GM12878 (cell line): ENCODE results near the gene RPEL1. TPM values are rescaled to one million over a fixed set of nuclear protein-coding genes. Genes with fewer than 3 reads are reported as not detected.

ENCODE experiments used
- ATAC-seq: fragments of 200-7000 bp; cut with Tn5 transposase; 3 replicates; pipeline ENCODE4 v1.9.1; 2020; ENCODE audit warnings: mild to moderate bottlenecking, moderate library complexity
- BruUV-seq: library from RNA; stranded (reverse); fragments of 400-500 nt; replicated peaks from 2 replicates; lab custom pipeline; 2021; lab: Mats Ljungman, UMichigan
- CTCF ChIA-PET: fragments of 300-600 bp; sonication (Branson Sonifier 250); formaldehyde crosslinking; extraction: SDS; loops from one replicate; lab custom pipeline; 2021; ENCODE audit warnings: inconsistent platforms; lab: Yijun Ruan, JAX
- POLR2A ChIA-PET: fragments of 350-600 bp; formaldehyde crosslinking; extraction: SDS; loops from one replicate; lab custom pipeline; 2021; ENCODE audit warnings: inconsistent platforms; lab: Charles Lee
- RAD21 ChIA-PET: fragments of 300-600 bp; sonication (Branson Sonifier 250); formaldehyde crosslinking; loops from one replicate; lab custom pipeline; 2023; ENCODE audit warnings: antibody characterized with exemption; ENCODE audit not compliant: unreplicated experiment; lab: Charles Lee
- SMC1A ChIA-PET: fragments of 300-600 bp; sonication (Branson Sonifier 250); formaldehyde crosslinking; loops from one replicate; lab custom pipeline; 2023; ENCODE audit not compliant: unreplicated experiment, uncharacterized antibody; lab: Charles Lee
- DNase-seq: peaks from one replicate; pipeline ENCODE4 v3.0.0-alpha.2; 2011; ENCODE audit warnings: low read depth, low spot score
- FAIRE-seq: peaks from 3 replicates; lab custom pipeline; 2011; peaks lifted over from hg19 to GRCh38; lab: Jason Lieb, UNC
- H2AFZ ChIP-seq: 2 replicates; pipeline ENCODE4 v1.6.0; 2011; ENCODE audit warnings: low read depth, low read length, control low read depth; ENCODE audit not compliant: control insufficient read depth
- H3K27ac ChIP-seq: 2 replicates; pipeline ENCODE4 v1.5.1; 2011; ENCODE audit warnings: control low read depth; ENCODE audit not compliant: control insufficient read depth, insufficient read depth
- H3K27me3 ChIP-seq, 2 experiments: replicated peaks in 1 of 2; 2 replicates each; pipeline versions ENCODE4 v1.6.0 to v1.6.1; 2011; ENCODE audit warnings: low read length in 1 of 2; ENCODE audit not compliant: control insufficient read depth in 2 of 2, insufficient read depth in 2 of 2
- H3K36me3 ChIP-seq, 2 experiments: 2 replicates each; pipeline ENCODE4 v1.5.1; 2011; ENCODE audit warnings: low read length in 1 of 2; ENCODE audit not compliant: control insufficient read depth in 2 of 2, insufficient read depth in 2 of 2
- H3K4me1 ChIP-seq: 2 replicates; pipeline ENCODE4 v1.6.1; 2011; ENCODE audit warnings: mild to moderate bottlenecking, low read length, moderate library complexity, mixed read lengths; ENCODE audit not compliant: control insufficient read depth, insufficient read depth
- H3K4me2 ChIP-seq: 2 replicates; pipeline ENCODE4 v1.6.0; 2011; ENCODE audit warnings: control low read depth; ENCODE audit not compliant: control insufficient read depth, insufficient read depth
- H3K4me3 ChIP-seq: fragments of 200-600 bp; sonication (generic); 2 replicates; pipeline ENCODE4 v1.5.1; 2016
- H3K79me2 ChIP-seq: 2 replicates; pipeline ENCODE4 v1.6.0; 2011; ENCODE audit warnings: low read length; ENCODE audit not compliant: control insufficient read depth, insufficient read depth
- H3K9ac ChIP-seq: 2 replicates; pipeline ENCODE4 v1.8.0; 2011; ENCODE audit warnings: low read length, control low read depth, mixed read lengths; ENCODE audit not compliant: control insufficient read depth, insufficient read depth
- H3K9me3 ChIP-seq: replicated peaks from 3 replicates; pipeline ENCODE4 v1.5.1; 2011; ENCODE audit warnings: mild to moderate bottlenecking, low read length; ENCODE audit not compliant: control insufficient read depth, insufficient read depth
- H4K20me1 ChIP-seq: 2 replicates; pipeline ENCODE4 v1.6.0; 2011; ENCODE audit not compliant: control insufficient read depth, insufficient read depth
- BACH1 ChIP-seq: fragments of 450-650 bp; IDR thresholded peaks from 2 replicates; pipeline ENCODE4 v1.6.1; 2017; ENCODE audit warnings: mild to moderate bottlenecking, borderline replicate concordance
- BHLHE40 ChIP-seq, 2 experiments: fragments of 450-650 bp in 1 of 2; IDR thresholded peaks; 2 replicates each; pipeline ENCODE4 v1.6.1; 2011 to 2017; ENCODE audit warnings: low read depth in 2 of 2, borderline replicate concordance in 1 of 2, improper control_type of control experiment in 1 of 2, low read length in 1 of 2, mild to moderate bottlenecking in 1 of 2
- CBX3 ChIP-seq: fragments of 200-600 bp; sonication (generic); IDR thresholded peaks from 2 replicates; pipeline ENCODE4 v1.6.1; 2016; ENCODE audit warnings: low read depth, borderline replicate concordance
- ELK1 ChIP-seq: IDR thresholded peaks from 2 replicates; pipeline ENCODE4 v1.6.1; 2012; ENCODE audit warnings: low read depth, low read length, improper control_type of control experiment
- EP300 ChIP-seq, 2 experiments: fragments of 150-350 bp in 1 of 2; IDR thresholded peaks; 2 replicates each; pipeline ENCODE4 v1.6.1; 2011 to 2012; ENCODE audit warnings: low read depth in 2 of 2, low read length in 2 of 2, borderline replicate concordance in 1 of 2, improper control_type of control experiment in 1 of 2, inconsistent platforms in 1 of 2; ENCODE audit not compliant: control insufficient read depth in 1 of 2
- EZH2 ChIP-seq: IDR thresholded peaks from 2 replicates; pipeline ENCODE4 v1.6.1; 2012; ENCODE audit warnings: low read depth, mild to moderate bottlenecking, control low read depth, inconsistent platforms, low read length, borderline replicate concordance; ENCODE audit not compliant: control insufficient read depth
- MEF2A ChIP-seq: IDR thresholded peaks from 2 replicates; pipeline ENCODE4 v1.6.1; 2011; ENCODE audit warnings: low read depth, mild to moderate bottlenecking, low read length, moderate library complexity; ENCODE audit not compliant: insufficient read depth
- NFXL1 ChIP-seq: fragments of 450-650 bp; IDR thresholded peaks from 2 replicates; pipeline ENCODE4 v1.6.1; 2017; ENCODE audit warnings: antibody characterized with exemption, mild to moderate bottlenecking, borderline replicate concordance
- POLR2A ChIP-seq: IDR thresholded peaks from 2 replicates; pipeline ENCODE4 v1.6.1; 2011; ENCODE audit warnings: low read depth, mild to moderate bottlenecking, low read length
- SIN3A ChIP-seq: IDR thresholded peaks from 2 replicates; pipeline ENCODE4 v1.6.1; 2012; ENCODE audit warnings: low read depth, low read length, improper control_type of control experiment
- SREBF1 ChIP-seq: IDR thresholded peaks from 2 replicates; pipeline ENCODE4 v1.6.1; 2012; ENCODE audit warnings: mild to moderate bottlenecking, low read length
- YBX1 ChIP-seq: fragments of 450-650 bp; IDR thresholded peaks from 2 replicates; pipeline ENCODE4 v1.6.1; 2016; ENCODE audit warnings: antibody characterized with exemption
- ZBTB11 ChIP-seq: fragments of 450-650 bp; formaldehyde crosslinking; IDR thresholded peaks from 2 replicates; pipeline ENCODE4 v1.5.0; 2022; ENCODE audit warnings: mild to moderate bottlenecking, missing genetic modification characterization
- ZNF207 ChIP-seq: fragments of 450-650 bp; IDR thresholded peaks from 2 replicates; pipeline ENCODE4 v1.6.1; 2014; ENCODE audit warnings: antibody characterized with exemption, mild to moderate bottlenecking, borderline replicate concordance
- ZNF274 ChIP-seq: IDR thresholded peaks from one replicate; pipeline ENCODE4 v1.8.0; 2011; ENCODE audit not compliant: insufficient read length, insufficient read depth
- ZNF592 ChIP-seq: fragments of 450-650 bp; IDR thresholded peaks from 2 replicates; pipeline ENCODE4 v1.6.1; 2017; ENCODE audit warnings: mild to moderate bottlenecking, moderate library complexity
- WGBS: methylation state at CpG from one replicate; pipeline ENCODE4 v1.1.6; 2016; ENCODE audit warnings: low lambda C conversion rate; ENCODE audit not compliant: insufficient replicate concordance, insufficient coverage; ENCODE audit errors: missing lambda C conversion rate; 5-methylcytosine and 5-hydroxymethylcytosine counted together
- in situ Hi-C: fragments of 300-500 bp; cut with MboI; formaldehyde crosslinking; loops from 9 replicates; pipeline ENCODE4 v1.14.3; 2018; ENCODE audit warnings: mixed read lengths
- intact Hi-C: fragments of 100-400 bp; cut with micrococcal nuclease; formaldehyde crosslinking; loops from one replicate; pipeline ENCODE4 v1.14.2; 2022; ENCODE audit not compliant: unreplicated experiment
- polyA plus RNA-seq, 11 experiments: library from polyadenylated mRNA; depleted of rRNA in 4 of 11; unstranded in 6 of 11; stranded (reverse) in 5 of 11; fragments of >200 nt; fragmentation: Nextera tagmentation in 4 of 11; fragmentation: Illumina TruSeq in 1 of 11; extraction: Ambion mirVana in 4 of 11; extraction: Trizol in 1 of 11; gene quantifications; 1 replicate in 1 of 11; 2 replicates in 10 of 11; pipeline versions ENCODE4 v1.2.1 to v1.2.3, GENCODE V29; 2011 to 2016; ENCODE audit warnings: inconsistent platforms in 2 of 11, missing spikeins in 2 of 11, low read depth in 1 of 11
- total RNA-seq, 4 experiments: library from RNA; depleted of rRNA in 3 of 4; stranded (reverse); fragments of >200 nt in 3 of 4; fragmentation: Illumina TruSeq in 1 of 4; extraction: Trizol in 1 of 4; gene quantifications; 2 replicates each; pipeline versions ENCODE4 v1.2.1 to v1.2.3, GENCODE V29; 2013 to 2021

Gene RPEL1
- total and polyA plus RNA-seq, 10 of the 15 experiments (the other 5 are each of a cell fraction or from before 2014, with no cell fraction given): 0.04 to 0.08 (median 0.06) TPM; not detected in 6

DNA sequence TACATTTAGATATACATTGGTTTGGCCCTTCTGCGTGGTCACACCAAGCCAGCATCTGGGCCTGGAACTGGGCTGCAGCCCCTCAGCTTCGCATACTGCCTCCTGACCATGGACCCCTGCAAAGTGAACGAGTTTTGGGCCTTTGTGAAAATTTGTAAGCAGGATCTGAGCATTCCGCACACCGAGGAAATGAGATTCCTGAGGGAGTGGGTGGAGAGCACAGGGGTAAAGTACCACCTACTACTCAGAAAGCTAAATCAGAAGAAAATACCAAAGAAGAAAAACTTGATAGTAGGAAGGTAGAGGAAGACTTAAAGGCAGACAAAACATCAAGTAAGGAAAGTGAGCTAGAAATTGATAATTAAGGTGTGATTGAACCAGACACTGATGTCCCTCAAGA lies 30.1 kb upstream of the RPEL1 start:
- POLR2A ChIA-PET: no interaction called here
- H3K4me1 ChIP-seq: no peaks in the 10 kb centered on the region
- no peak overlapping the region for H3K4me3 ChIP-seq
- no peak overlapping the region for H3K4me2 ChIP-seq
- no peak for ATAC-seq
- no peaks in the 10 kb centered on the region for H3K36me3 ChIP-seq
- no peak overlapping the region for H3K9ac ChIP-seq
- 51% methylated on average over 5 of the region's 5 CpGs for WGBS
- no peak for DNase-seq
- no peak for FAIRE-seq
- in situ Hi-C loops (no loop called here), intact Hi-C loops (no loop called here)
- H3K27me3 ChIP-seq: no peaks in the 10 kb centered on the region
- no peaks in the 10 kb centered on the region for H3K79me2 ChIP-seq
- H3K9me3 ChIP-seq: peaks cover 3% of the 10 kb centered on the region; the same call in 2 of the 3 replicates
- CTCF ChIA-PET: interaction anchor here (0.6 to 0.9 kb wide), 3 partner anchors 12 to 311 kb away, joined by 3 to 5 read pairs (median 4); no protein-coding TSS in a partner anchor
- SMC1A ChIA-PET: interaction anchor here (0.6 kb wide), 1 partner anchor 369 kb away, joined by 3 read pairs; no protein-coding TSS in a partner anchor
- H4K20me1 ChIP-seq: no peaks in the 10 kb centered on the region
- RAD21 ChIA-PET: no interaction called here
- no TSS peak for BruUV-seq
- no peak overlapping the region for H2AFZ ChIP-seq
- no peak overlapping the region for H3K27ac ChIP-seq
- no peak for TF ChIP-seq BHLHE40 (IDR thresholded peaks at IDR 0.05; ENCODE audit: borderline replicate concordance in 1 of 2, low read depth in 2 of 2, low read length in 1 of 2)
- TF ChIP-seq EZH2: no peak
- TF ChIP-seq SIN3A: no peak
- TF ChIP-seq EP300 (IDR thresholded peaks at IDR 0.05; ENCODE audit: borderline replicate concordance in 1 of 2, control insufficient read depth in 1 of 2, low read depth in 2 of 2, low read length in 2 of 2): no peak
- TF ChIP-seq NFXL1: no peak
- no peak for TF ChIP-seq ZNF207
- no peak for TF ChIP-seq POLR2A
- no peak for TF ChIP-seq BACH1
- TF ChIP-seq SREBF1: no peak
- no peak for TF ChIP-seq ZNF592
- no peak for TF ChIP-seq ELK1
- TF ChIP-seq ZBTB11 (CRISPR knock-in tag): no peak
- TF ChIP-seq ZNF274: no peak
- no peak for TF ChIP-seq MEF2A
- no peak for TF ChIP-seq YBX1
- no peak for TF ChIP-seq CBX3
